ENCODE measurements around the gene STXBP6.

STXBP6 gene

DNA sequence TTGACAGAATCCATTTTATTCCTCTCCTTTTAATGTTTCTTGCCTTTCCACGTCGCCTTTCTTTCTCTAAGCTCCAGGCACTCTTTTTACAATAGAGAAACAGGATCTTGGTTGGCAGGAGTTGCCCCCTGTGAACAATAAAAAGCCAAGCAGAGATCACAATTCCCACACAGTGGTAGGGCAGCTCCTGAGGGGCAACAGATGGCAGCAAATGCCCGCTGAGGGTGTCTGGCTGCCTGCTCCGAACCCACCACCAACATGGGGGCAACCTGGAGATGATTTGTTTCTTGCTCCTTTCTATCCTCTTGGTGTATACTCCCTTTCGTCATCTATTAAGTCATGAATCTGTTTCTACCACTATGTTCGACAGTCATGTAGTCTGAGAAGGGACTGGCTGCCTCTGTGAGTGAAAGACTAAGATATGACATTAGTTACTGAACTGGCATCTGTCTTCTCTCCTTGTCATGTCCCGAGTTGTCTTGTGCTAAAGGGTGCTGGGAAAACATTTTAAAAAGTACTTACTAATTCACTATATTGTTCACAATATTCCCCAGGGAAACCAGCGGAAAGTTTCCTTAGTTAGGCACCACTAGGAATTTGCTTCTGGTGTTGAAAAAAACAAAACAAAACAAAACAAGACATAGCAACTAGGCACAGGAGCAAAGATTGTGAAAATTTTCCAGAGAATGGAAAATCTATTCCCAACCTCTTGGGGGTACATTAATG, 170.1 kb downstream of the STXBP6 start:
- DNase-seq = no peak

- no peak for DNase-seq
Measured at GRCh38 chr14:24876996-24877395, 173.0 kb downstream of the STXBP6 start.

- DNase-seq = no peak
Measured at GRCh38 chr14:24875991-24876878, 173.7 kb downstream of the STXBP6 start.

DNA sequence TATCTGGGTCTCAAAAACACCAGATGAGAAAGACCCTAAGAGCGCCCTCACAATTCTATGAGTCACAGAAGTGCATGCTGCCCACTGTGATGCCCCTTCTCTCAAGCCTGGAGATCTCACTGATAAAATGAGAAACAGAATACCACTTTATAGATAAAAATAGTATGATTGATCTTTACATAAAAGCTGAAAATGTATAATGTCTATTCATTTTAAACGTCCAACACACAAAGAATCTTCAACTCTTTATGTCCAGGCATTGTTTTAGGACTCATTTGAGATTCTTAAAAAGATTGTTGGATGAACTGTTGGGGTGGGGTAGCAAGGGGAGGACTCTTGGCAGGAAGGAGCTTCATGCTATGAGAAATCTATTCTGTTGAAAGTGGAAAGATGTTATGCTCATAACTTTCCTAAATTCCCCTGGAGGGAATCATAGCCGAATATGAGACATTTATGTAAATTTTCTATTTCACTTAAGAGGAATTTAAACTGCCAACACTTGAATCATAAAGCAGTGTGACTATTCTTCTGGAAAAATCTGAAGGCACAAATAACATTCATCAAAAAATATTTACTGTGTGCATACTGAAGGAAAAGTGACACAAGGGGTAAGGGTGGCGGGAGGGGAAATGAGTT, 174.6 kb downstream of the STXBP6 start:
- no peak for DNase-seq

- DNase-seq = no peak
Measured at GRCh38 chr14:24874514-24875202, 175.3 kb downstream of the STXBP6 start.

DNA sequence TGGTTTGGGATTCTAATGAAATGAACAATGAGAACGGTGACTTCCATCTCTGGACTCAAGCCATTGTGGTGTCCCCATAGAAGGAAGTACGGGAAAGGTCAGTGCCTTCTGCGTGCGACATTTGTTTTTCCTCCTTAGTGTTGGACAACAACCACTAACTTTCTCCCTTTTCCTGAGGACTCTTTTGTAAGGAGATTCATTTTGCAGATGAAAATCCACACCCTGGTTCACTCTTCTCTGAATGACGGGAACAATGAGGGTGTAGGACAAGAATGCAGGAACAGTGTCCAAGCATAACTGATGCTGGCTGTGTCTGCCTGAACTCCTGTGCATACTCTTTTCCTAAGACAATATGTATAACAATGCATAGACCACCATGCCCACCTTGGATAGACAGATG, 176.4 kb downstream of the STXBP6 start:
- DNase-seq = no peak

DNA sequence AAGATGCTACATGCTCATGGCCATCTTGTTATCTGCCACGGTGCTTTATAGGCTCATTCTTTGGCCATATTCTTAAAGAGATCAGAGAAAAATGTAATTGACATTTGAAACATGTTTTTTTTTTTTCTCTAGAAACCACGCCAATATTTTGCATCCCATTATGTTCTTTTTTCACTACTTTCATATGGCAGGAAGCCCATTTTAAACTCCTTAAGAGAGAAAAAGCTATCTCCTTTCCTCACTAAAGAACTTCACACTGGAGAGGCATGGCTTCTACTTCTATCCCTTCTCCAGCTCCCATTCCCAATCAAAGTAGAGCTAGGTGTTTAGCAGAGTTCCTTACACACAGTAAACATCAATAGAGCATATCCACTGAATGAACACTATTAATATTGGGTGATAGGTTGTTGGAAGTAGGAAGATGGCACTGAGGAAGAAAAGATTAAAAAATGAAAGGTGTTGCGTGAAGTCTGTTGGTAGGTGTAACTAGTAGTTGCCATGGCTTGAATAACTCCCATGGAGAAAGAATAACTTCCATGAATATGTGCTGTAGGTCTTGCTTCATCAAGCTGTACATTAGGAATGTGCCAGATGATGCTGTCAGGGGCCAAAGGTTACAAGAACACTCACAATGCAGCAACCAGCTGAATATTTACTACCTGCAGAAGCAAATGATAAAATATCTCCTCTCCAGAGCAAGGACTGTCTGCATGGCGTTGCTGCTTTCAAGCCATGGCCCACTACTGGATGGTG, 178.8 kb downstream of the STXBP6 start:
- no peak for DNase-seq

DNA sequence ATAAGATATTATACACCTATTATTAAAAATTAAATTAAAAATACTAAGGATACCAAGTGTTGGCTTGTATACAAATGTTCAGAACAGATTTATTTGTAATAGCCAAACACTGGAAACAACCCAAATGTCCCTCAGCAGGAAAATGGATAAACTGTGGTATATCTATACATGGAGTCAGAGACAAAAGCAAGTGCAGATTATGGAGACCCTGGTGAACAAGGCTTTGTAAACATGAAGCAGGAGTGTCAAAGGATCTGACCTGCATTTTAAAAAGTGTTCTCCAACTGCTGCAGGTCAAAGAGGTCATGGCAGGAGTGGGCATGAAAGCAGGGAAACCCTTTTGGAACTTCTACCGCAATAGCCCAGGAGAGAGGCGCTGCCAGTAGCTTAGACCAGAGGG, 181.6 kb downstream of the STXBP6 start:
- no peak for DNase-seq

DNA sequence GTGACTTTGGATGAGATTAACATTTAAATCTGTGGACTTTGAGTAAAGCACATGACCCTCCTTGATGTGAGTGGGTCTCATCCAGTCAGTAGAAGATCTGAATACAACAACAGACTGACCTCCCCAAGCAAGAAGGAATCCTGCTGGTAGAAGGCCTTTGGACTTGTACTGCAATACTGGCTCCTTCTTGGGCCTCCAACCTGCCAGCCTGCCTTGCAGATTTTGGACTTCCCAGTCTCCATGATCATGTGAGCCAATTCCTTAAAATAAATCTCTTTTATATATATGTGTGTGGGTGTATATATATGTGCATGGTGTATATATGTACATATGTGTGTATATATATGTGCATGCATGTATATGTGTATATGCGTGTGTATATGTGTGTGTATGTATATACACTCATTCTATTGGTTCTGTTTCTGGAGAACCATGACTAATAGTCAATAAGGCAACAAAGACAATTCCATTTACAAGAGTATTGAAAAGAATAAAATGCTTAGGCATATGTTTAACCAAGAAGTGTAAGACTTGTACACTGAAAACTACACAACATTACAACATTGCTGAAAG, 183.8 kb downstream of the STXBP6 start:
- no peak for DNase-seq

DNA sequence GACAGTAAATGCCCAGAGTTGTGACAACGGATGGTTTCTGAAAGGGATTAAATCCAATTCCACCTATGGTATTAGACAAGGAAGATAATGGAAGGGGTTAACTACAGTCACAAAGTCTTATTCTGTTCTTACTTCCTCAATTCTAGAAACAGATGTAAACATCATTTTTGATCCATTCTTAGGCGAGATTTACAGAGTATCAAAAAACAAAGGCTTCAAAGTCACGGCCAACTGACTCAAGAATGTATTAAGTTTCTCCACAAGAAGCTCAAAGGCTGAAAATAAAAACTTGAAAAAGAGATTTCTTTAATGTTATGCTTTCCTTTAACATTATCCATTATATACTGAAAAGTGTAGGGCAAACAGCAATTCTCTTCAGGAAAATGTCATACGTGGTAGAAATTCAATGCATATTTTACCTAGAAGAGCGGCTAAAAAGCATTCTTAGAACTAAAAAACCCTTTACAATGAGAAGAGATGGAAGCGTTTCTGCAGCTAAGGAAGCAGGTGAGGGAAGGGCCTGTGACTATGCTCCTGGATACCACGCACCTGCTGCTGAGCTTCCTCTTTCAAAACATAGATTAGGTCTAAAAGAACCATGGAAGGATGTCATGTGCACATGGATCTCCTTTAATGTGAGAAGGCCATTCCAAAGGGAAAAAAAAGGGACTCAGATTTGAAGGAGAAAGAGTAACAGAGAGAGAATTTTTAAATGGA, 185.8 kb downstream of the STXBP6 start:
- DNase-seq = no peak

GRCh38 chr14:24861083-24861630, 188.8 kb downstream of the STXBP6 start:
- DNase-seq = no peak

- no peak for DNase-seq
Measured at GRCh38 chr14:24859559-24859958, 190.4 kb downstream of the STXBP6 start.

DNA sequence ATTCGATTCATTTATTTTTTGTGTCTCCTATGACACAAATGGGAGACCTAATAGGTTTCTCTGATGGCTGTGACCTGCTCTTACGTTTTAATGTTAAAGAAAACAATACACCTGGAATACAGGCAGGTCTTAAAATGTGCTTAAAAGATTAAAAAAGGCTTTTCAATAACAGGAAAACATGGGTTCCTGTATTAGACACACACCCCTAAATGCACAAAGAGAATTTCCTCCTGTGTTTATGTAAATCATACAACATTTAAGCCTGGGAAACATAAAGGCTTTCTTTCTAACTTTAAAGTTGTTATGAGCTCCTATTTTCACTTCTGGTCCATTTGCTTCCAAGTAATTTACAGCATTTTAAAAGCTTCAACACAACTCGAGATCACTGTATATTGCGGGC, 191.3 kb downstream of the STXBP6 start:
- no peak for DNase-seq

- DNase-seq = no peak
Measured at GRCh38 chr14:24858052-24858451, 191.9 kb downstream of the STXBP6 start.

GRCh38 chr14:24857277-24857676, 192.7 kb downstream of the STXBP6 start:
- no peak for DNase-seq

DNA sequence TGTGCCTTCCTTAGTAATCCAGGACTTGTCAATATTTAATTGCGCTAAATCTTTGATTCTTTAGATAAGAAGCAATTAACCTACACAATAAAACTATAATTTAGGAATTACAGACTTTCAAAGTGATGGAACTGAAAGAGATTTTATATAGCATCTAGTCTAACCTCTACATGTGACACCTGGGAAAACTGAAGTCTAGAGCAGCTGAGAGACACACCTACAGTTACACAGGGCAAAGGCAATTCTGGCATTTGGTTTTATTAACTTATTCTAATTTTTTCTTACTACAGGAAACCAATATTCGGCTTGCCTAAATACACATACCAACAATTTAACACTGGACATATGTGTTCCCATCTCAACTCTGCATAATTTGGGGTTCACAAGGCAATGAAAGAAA, 196.5 kb downstream of the STXBP6 start:
- DNase-seq = no peak

GRCh38 chr14:24852312-24853060, 197.5 kb downstream of the STXBP6 start:
- no peak for DNase-seq

- no peak for DNase-seq
Measured at GRCh38 chr14:24851837-24852236, 198.1 kb downstream of the STXBP6 start.

DNA sequence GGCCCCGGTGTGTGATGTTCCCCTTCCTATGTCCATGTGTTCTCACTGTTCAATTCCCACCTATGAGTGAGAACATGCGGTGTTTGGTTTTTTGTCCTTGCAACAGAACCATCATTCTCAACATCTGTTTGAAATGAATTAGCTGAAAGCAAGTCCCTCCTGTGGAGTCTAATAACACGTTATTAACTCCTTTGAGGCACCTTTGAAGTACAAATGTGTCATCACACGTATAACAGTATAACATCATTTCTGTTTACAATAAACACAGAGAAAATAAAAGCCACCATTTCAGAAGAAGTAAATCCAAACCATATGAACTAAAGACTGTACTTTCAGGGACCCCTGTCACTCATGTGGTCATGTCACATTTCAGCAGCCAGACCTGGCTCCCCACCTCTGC, 198.5 kb downstream of the STXBP6 start:
- no peak for DNase-seq

GRCh38 chr14:24850072-24850471, 199.9 kb downstream of the STXBP6 start:
- DNase-seq = no peak

Measured in stimulated activated CD4-positive, alpha-beta T cell treated with anti-CD3 and anti-CD28 coated beads, Interleukin-4, amount 100 ng/mL, for 1 hour (primary cell).